IPS DF 19.7 (cell line): ENCODE measurements around the gene ADCYAP1R1.

Source experiments
- DNase-seq: peaks from one replicate; pipeline ENCODE4 v3.0.0-alpha.2; 2013; ENCODE audit warnings: low read depth, low spot score

Gene ADCYAP1R1

GRCh38 chr7:31083210-31083786 lies 31.2 kb downstream of the ADCYAP1R1 start:
- no peak for DNase-seq

- DNase-seq = no peak
Observed at GRCh38 chr7:31084226-31084625, 32.1 kb downstream of the ADCYAP1R1 start.

GRCh38 chr7:31087351-31087750 lies 35.2 kb downstream of the ADCYAP1R1 start:
- no peak for DNase-seq

- DNase-seq = no peak
Observed at GRCh38 chr7:31091924-31092434, 39.9 kb downstream of the ADCYAP1R1 start.

GRCh38 chr7:31092606-31093005 lies 40.5 kb downstream of the ADCYAP1R1 start:
- no peak for DNase-seq

GRCh38 chr7:31093282-31093681 lies 41.2 kb downstream of the ADCYAP1R1 start:
- no peak for DNase-seq

- DNase-seq = no peak
Observed at GRCh38 chr7:31094271-31094670, 42.2 kb downstream of the ADCYAP1R1 start.

GRCh38 chr7:31095286-31096197 lies 43.4 kb downstream of the ADCYAP1R1 start:
- DNase-seq = no peak

GRCh38 chr7:31096198-31096876 lies 44.2 kb downstream of the ADCYAP1R1 start:
- no peak for DNase-seq

- DNase-seq = no peak
Observed at GRCh38 chr7:31096877-31097258, 44.8 kb downstream of the ADCYAP1R1 start.

- DNase-seq = no peak
Observed at GRCh38 chr7:31098642-31099360, 46.7 kb downstream of the ADCYAP1R1 start.

- DNase-seq = no peak
Observed at GRCh38 chr7:31099451-31100444, 47.6 kb downstream of the ADCYAP1R1 start.

GRCh38 chr7:31100445-31100844 lies 48.3 kb downstream of the ADCYAP1R1 start:
- DNase-seq = no peak

GRCh38 chr7:31100871-31101270 lies 48.8 kb downstream of the ADCYAP1R1 start:
- no peak for DNase-seq

GRCh38 chr7:31101544-31101943 lies 49.4 kb downstream of the ADCYAP1R1 start:
- no peak for DNase-seq

GRCh38 chr7:31102151-31102972 lies 50.3 kb downstream of the ADCYAP1R1 start:
- DNase-seq = no peak

GRCh38 chr7:31102973-31103850 lies 51.1 kb downstream of the ADCYAP1R1 start:
- no peak for DNase-seq
